Measurements from ENCODE around the gene SASH1. TPM values are rescaled to one million over a fixed set of nuclear protein-coding genes. Genes with fewer than 3 reads are reported as not detected.
A peak's percentile ranks its signal among the peaks of the same experiment; 100 is the strongest.

SASH1 gene
- total RNA-seq, 1 experiment from 2014 or later, result 6.1 TPM

GRCh38 chr6:148324297-148324985 lies 18.2 kb upstream of the SASH1 start:
- no peak for DNase-seq (ENCODE audit: low read depth)
- in situ Hi-C loops (cut with HindIII; ENCODE audit: low pct_unique_long_range_greater_than_20kb, low sequenced_read_pairs), result no loop called here

- no peak for DNase-seq (ENCODE audit: low read depth)
- in situ Hi-C loops (cut with HindIII; ENCODE audit: low pct_unique_long_range_greater_than_20kb, low sequenced_read_pairs), result no loop called here
Measured at GRCh38 chr6:148325316-148326068, 17.1 kb upstream of the SASH1 start.

- in situ Hi-C loops (cut with HindIII; ENCODE audit: low pct_unique_long_range_greater_than_20kb, low sequenced_read_pairs), result no loop called here
- DNase-seq (ENCODE audit: low read depth), result no peak
Measured at GRCh38 chr6:148328876-148329555, 13.6 kb upstream of the SASH1 start.

- in situ Hi-C loops (cut with HindIII; ENCODE audit: low pct_unique_long_range_greater_than_20kb, low sequenced_read_pairs), result no loop called here
- no peak for DNase-seq (ENCODE audit: low read depth)
Measured at GRCh38 chr6:148329596-148330381, 12.8 kb upstream of the SASH1 start.

- in situ Hi-C loops (cut with HindIII; ENCODE audit: low pct_unique_long_range_greater_than_20kb, low sequenced_read_pairs), result no loop called here
- DNase-seq (ENCODE audit: low read depth), result no peak
Measured at GRCh38 chr6:148332088-148332487, 10.6 kb upstream of the SASH1 start.

GRCh38 chr6:148336901-148337300 lies 5.7 kb upstream of the SASH1 start:
- DNase-seq (ENCODE audit: low read depth), result no peak
- in situ Hi-C loops (cut with HindIII; ENCODE audit: low pct_unique_long_range_greater_than_20kb, low sequenced_read_pairs), result no loop called here

GRCh38 chr6:148339766-148340165 lies 2.9 kb upstream of the SASH1 start:
- in situ Hi-C loops (cut with HindIII; ENCODE audit: low pct_unique_long_range_greater_than_20kb, low sequenced_read_pairs), result no loop called here
- DNase-seq (ENCODE audit: low read depth), result no peak

GRCh38 chr6:148340586-148341297 lies 1.9 kb upstream of the SASH1 start:
- in situ Hi-C loops (cut with HindIII; ENCODE audit: low pct_unique_long_range_greater_than_20kb, low sequenced_read_pairs), result no loop called here
- DNase-seq (ENCODE audit: low read depth), result no peak

- in situ Hi-C loops (cut with HindIII; ENCODE audit: low pct_unique_long_range_greater_than_20kb, low sequenced_read_pairs), result no loop called here
- no peak for DNase-seq (ENCODE audit: low read depth)
Measured at GRCh38 chr6:148342100-148342349, 613 bp upstream of the SASH1 start.

GRCh38 chr6:148343047-148343782 lies 577 bp downstream of the SASH1 start:
- peak; percentile 10 for DNase-seq (ENCODE audit: low read depth)

GRCh38 chr6:148345176-148345575 lies 2.5 kb downstream of the SASH1 start:
- DNase-seq (ENCODE audit: low read depth), result no peak
- in situ Hi-C loops (cut with HindIII; ENCODE audit: low pct_unique_long_range_greater_than_20kb, low sequenced_read_pairs), result no loop called here

More at GRCh38 chr6:148343047-148343782, 577 bp downstream of the SASH1 start:
- in situ Hi-C loops (cut with HindIII; ENCODE audit: low pct_unique_long_range_greater_than_20kb, low sequenced_read_pairs), result no loop called here

- no peak for DNase-seq (ENCODE audit: low read depth)
- in situ Hi-C loops (cut with HindIII; ENCODE audit: low pct_unique_long_range_greater_than_20kb, low sequenced_read_pairs), result no loop called here
Measured at GRCh38 chr6:148345578-148345977, 2.9 kb downstream of the SASH1 start.

GRCh38 chr6:148346681-148347440 lies 4.2 kb downstream of the SASH1 start:
- DNase-seq (ENCODE audit: low read depth), result no peak
- in situ Hi-C loops (cut with HindIII; ENCODE audit: low pct_unique_long_range_greater_than_20kb, low sequenced_read_pairs), result no loop called here

GRCh38 chr6:148347441-148348054 lies 4.9 kb downstream of the SASH1 start:
- DNase-seq (ENCODE audit: low read depth), result no peak
- in situ Hi-C loops (cut with HindIII; ENCODE audit: low pct_unique_long_range_greater_than_20kb, low sequenced_read_pairs), result no loop called here

GRCh38 chr6:148348335-148348734 lies 5.7 kb downstream of the SASH1 start:
- DNase-seq (ENCODE audit: low read depth), result no peak
- in situ Hi-C loops (cut with HindIII; ENCODE audit: low pct_unique_long_range_greater_than_20kb, low sequenced_read_pairs), result no loop called here

GRCh38 chr6:148348778-148349177 lies 6.1 kb downstream of the SASH1 start:
- in situ Hi-C loops (cut with HindIII; ENCODE audit: low pct_unique_long_range_greater_than_20kb, low sequenced_read_pairs), result no loop called here
- DNase-seq (ENCODE audit: low read depth), result no peak

- no peak for DNase-seq (ENCODE audit: low read depth)
- in situ Hi-C loops (cut with HindIII; ENCODE audit: low pct_unique_long_range_greater_than_20kb, low sequenced_read_pairs), result no loop called here
Measured at GRCh38 chr6:148349466-148349865, 6.8 kb downstream of the SASH1 start.
